ENCODE data around the gene PGF. TPM values are rescaled to one million over a fixed set of nuclear protein-coding genes. Genes with fewer than 3 reads are reported as not detected.

PGF gene
- polyA plus RNA-seq, 4 donors = 8.4 to 12.7 (median 9.3) TPM

DNA sequence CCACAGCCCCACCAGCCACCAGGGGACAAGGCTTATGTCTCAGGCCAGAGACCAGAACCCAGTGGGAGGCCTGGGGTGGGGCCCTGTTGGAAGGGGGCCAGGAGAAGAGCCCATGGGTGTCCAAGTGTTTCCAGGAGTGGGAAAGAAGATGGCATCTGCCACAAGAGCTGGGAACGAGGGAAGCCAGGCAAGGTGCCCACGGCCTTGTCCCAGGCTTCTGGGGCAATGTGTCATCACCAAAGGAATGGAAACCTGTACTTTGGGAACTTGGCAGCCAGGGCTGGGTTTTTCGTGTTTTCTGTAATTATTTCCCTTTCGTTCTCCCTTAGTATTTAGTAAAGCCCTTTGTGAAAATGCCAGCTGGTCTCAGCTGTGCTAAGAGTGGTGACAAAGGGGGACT, 5.3 kb upstream of the PGF start:
- DNase-seq (ENCODE audit: low read depth in 4 of 4, low spot score in 3 of 4) = no peak

DNA sequence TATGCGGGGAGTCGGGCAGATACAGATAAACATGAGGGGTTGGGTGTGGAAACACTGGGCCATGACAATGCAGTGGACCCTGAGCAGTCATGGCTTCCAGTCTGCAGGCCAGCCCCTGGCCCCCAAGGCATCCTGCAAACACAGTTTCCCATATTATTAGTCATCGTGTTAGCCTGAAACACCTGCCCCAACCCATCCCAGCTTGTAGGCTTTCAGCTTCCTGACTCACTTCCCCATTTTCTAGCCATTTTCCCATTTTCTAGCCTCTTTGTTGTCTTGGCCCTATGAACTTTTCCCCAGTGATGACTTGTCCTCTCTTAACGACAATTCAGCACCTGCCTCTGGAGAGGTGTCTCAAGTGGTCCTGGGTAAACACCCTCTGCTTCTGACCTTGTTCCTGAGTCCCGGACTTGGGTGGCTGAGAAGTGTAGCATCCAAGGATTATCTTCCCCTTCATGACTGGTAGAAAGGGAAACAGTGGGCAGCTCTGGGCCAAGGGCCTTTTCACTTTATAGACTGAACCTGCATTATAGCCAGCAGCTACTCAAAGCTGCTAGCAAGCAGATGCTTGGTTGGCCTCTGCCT, 4.3 kb upstream of the PGF start:
- no peak for DNase-seq (ENCODE audit: low read depth in 4 of 4, low spot score in 3 of 4)

DNA sequence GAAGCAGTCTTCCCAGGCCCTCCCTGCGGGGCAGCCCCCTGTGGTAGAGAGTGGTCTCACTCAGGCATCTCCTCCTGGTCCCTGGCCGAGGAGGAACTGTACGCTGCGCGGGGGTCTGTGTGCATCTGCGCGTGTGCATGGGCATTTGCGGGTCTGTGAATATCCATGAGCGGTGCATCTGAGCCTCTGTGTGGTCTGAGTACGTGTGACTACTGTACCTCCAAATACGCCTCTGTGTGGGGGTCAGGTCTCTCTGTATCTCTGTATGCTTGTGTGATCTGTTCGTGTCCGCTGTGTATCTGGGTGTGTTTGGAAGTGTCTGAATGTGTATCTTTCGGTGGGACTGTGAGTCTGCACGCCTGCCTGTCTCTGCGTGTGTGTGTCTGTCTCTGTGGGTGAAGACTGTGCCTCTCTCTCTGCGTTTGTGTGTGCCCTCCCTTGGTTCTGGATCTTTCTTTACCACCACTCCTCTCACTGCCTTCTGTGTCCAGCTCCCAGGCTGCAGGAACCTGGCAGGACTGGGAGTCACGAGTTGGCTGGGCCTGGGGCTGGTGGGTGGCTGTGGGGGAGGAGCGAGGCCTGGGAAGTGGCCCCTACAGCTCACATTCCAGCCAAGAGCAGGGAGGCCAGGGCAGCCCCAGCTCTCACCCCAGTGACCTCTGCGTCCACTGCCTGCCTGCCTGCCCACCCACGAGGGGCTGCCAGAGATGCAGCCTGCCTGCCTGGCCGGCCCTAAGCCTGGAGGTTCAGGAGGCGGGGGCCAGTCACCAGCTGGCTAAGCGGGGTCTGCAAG, 1.1 kb upstream of the PGF start:
- DNase-seq (ENCODE audit: low read depth in 4 of 4, low spot score in 3 of 4) = no peak

DNA sequence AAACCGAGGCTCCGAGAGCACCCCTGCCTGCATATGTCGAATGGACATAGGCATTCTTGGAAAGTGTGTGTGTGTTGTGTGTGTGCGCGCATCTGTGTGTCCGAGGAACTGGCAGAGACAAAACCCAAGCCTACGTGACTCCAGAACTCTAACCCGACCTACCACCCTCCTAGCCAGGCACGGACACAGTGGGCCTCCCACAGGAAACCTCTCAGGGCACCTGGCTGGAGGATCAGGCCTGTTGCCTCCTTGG, 556 bp upstream of the PGF start:
- no peak for DNase-seq (ENCODE audit: low read depth in 4 of 4, low spot score in 3 of 4)

DNA sequence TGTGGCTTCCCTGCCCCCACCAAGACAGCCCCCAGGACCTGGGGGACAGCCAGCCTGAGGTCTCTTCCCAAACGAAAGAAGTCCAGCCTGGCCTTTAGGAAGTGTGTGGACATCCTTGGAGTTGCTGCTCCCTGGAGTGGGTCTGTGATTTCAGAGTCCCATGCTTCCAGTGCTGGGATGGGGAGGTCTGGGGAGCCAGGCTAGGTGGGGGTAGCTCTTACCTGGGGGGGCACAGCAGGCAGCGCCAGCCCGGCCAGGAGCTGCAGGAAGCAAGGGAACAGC, 509 bp downstream of the PGF start:
- no peak for DNase-seq (ENCODE audit: low read depth in 4 of 4, low spot score in 3 of 4)

DNA sequence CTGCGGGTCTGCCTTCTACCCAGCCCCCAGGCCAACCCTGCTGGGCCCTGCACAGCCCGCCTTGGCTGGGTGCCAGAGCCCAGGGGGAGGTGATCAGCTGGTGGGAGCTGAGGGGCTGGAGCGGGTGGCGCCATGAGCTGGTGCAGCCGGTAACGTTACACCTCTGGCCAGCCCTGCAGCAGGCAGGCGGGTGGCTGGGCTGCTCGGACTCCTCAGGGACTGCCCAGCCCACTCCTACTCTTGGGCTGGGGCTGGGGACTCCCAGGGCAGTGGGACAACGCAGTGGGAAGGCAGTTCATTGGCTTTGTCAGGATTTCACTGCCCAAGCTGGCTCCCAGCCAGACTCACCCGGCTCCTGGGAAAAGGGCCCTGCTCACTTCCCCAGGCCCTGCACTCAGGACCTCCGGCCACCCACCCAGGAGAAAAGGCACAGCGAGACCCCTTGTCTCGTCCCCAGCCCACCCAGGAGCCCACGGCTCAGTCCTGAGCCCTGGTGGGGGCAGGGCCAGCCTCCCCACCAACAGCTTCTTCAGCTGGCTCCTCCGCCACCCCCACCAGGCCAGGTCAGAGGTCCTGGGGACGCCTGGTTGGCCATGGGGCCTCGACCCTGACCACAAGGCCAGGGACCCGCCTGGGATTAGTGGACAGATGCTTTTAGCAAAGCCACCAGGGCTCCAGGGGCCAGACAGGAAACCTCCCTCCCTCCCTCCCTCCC, 1.0 kb downstream of the PGF start:
- DNase-seq (ENCODE audit: low read depth in 4 of 4, low spot score in 3 of 4) = peak in 2 of 4 donors; percentile 62

DNA sequence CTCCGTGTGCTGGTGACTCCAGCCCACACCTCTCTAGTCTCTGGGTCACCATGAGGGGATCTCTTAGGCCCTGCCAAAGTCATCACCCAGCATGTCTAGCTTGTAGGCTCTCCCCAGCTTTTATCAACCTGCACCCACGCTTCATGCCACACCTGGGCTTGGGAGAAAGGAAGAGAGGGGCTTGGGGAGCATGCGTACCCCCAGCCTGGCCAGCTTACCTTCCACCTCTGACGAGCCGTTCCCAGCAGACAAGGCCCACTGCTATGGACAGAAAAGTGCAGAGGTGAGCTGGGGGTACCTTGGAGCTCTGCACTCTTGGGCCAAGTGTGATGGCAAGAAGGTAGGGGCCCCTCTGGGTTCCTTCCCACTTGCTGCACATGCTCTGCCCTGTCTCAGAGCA, 1.7 kb downstream of the PGF start:
- DNase-seq (ENCODE audit: low read depth in 4 of 4, low spot score in 3 of 4) = no peak

DNA sequence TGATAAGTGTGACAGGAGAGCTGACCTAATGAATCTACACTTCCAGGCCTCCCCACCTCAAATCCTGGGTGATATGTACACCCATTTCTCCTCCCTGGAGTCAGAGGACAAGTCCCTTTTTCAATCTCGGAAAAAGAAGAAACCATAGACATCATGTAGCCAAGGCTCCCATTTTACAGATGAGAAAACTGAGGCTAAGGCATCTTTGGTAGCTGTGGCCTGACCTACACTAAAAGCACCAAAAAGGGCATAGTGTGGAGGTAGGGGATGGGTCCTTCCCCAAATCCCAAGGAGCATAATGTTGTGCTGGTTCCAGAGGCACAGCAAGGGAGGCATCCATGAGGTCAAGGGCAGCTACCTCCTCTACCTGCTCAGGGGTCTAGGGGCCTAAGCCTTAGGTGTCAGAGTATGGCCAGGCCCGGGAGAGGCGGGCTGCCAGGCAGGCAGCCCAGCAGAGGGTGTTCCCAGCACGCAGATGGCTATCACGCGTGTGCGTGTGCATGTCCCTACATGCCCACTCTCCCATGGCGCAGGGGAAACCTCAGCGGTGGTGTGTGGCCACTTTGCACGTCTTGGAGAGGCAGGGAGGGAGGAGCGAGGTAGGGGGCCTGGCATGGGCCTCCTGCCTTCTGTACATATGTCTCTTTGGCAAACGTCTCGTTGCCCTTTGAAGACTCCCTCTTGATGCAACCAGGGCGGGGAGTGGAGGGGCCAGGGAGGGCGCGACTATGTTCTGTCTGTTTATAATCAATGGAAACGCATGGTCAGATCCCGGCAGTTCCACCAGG, 2.5 kb downstream of the PGF start:
- DNase-seq (ENCODE audit: low read depth in 4 of 4, low spot score in 3 of 4) = no peak

DNA sequence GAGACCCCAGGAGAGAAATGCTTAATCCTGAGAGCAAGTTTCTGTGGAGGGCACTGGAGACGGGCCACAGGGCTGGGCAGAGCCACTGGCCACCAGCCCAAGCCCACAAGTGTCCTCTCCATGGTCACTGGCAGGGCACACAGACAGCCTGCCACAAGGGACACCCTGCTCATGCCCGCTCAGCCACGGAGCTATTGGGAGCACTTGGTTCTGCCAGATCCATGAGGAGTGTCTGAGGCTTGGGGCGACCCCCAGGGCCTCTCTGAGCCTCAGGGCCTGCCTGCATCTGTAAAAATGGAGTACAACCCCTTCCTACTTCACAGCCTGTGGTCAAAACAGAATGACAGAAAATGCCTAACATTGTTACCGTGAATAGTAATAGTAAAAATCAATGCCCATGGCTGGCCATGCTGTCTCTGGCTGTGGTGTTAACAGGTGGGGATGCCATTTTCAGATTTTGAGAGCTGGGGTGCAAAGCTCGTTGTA, 3.2 kb downstream of the PGF start:
- DNase-seq (ENCODE audit: low read depth in 4 of 4, low spot score in 3 of 4) = no peak

DNA sequence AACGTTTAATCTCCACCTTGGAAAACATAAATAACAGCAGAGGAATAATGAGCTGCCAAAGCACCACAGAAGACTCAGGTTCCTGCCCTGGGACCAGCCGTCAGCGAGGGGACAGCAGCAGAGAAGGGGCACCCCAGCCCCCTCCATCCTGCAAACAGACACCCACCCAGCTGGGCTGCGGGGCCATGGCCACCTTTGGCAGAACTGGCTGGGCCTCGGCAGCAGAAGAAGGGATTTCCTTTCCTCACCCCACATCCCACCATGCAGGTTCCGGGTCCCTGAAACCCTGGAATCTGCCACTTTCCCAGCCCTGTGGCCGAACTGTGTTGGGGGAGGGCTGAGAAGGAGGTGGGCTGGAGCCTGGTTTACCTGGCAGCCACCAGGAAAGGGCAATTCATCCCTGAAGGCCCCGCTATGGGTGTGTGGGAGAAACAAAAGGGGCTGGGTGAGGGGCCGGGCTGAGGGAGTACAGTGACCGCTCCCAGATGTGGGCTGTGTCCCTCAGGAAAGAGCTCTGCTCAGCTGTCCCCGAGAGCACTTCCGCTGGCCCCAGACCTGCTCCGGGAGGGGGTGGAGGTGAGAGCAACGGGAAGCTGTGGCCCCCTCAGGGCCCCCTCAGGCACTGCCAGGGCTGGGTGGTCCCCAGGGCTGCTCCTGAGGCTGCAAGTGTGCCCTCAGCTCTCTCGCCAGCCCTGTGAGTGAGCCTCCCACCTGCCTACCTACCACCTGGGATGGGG, 3.8 kb downstream of the PGF start:
- no peak for DNase-seq (ENCODE audit: low read depth in 4 of 4, low spot score in 3 of 4)

DNA sequence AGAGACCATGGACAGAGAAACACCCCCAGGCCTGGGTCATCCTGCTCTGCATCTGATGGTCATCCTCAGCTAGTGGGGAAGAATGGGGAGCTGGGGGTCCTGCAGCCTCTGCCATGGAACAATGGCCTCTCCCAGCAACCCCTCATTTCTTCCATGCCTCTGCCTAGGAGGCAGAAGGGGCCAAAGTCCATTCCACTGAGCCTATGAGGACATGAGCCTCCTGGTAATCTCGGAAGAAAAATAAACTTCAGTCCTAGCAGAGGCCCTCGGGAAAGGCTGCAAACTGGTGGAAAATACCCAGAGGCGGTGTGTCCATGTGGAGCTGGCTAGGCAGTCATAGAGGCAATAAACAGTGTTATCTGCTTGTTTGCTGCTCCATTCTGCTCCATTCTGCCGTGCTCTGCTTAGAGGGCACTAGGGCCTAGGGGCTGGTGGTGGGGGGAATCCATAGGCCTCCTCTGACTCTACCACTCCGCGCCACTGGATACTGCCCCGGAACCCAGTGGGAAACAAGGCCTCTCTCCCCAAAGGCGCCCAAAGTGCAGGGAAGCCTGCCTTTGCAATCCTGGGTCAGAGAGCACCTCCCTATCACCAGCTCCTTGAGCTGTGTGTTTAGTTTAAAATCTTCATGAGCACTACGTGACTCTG, 4.5 kb downstream of the PGF start:
- no peak for DNase-seq (ENCODE audit: low read depth in 4 of 4, low spot score in 3 of 4)

DNA sequence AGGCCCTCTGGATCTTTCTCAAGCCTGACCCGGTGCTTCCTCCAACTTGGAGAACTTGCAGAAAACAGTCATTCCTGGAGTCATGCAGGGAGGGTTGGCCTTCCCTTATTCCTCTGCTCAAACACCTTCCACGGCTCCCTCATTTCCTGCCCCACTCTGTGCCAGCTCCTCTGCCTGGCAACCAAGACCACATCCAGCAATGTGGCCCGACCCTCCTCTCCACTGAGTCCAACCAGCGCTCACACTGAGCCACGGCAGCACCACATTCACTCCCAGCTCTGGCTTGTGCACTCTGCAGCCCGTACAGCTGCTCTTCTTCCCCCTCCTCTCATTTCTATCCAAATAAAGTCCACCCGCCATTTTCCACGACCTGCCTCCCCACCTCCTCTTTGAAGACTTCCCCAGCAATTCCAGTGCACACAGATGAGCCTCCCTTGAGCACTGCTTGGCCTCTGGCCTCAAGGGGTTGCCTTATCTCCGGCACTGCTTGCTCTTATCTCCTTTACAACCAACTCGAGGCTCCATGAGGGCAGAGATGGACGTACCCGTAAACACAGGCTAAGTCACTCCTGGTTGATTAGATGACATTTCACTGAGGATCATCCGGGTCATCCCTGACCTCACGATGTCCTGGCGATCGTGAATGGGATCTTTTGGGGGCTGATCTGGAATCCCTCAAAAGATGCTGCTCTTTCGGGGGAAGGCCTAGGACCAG, 5.4 kb downstream of the PGF start:
- DNase-seq (ENCODE audit: low read depth in 4 of 4, low spot score in 3 of 4) = no peak

DNA sequence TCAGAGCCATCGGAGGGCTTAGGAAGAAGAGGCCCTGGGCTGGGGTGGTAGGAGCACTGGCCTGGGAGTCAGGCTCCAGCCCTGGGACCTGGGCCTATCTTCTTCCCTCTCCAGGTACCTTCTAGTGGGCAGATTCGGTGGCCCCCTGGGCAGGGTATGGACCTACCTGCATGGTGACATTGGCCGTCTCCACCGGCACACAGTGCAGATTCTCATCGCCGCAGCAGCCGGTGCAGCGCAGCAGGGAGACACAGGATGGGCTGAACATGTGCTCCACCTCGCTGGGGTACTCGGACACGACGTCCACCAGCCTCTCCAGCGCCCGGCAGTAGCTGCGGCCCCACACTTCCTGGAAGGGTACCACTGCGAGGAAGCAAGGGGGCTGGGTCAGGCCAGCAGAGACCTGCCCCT, 6.2 kb downstream of the PGF start:
- no peak for DNase-seq (ENCODE audit: low read depth in 4 of 4, low spot score in 3 of 4)

DNA sequence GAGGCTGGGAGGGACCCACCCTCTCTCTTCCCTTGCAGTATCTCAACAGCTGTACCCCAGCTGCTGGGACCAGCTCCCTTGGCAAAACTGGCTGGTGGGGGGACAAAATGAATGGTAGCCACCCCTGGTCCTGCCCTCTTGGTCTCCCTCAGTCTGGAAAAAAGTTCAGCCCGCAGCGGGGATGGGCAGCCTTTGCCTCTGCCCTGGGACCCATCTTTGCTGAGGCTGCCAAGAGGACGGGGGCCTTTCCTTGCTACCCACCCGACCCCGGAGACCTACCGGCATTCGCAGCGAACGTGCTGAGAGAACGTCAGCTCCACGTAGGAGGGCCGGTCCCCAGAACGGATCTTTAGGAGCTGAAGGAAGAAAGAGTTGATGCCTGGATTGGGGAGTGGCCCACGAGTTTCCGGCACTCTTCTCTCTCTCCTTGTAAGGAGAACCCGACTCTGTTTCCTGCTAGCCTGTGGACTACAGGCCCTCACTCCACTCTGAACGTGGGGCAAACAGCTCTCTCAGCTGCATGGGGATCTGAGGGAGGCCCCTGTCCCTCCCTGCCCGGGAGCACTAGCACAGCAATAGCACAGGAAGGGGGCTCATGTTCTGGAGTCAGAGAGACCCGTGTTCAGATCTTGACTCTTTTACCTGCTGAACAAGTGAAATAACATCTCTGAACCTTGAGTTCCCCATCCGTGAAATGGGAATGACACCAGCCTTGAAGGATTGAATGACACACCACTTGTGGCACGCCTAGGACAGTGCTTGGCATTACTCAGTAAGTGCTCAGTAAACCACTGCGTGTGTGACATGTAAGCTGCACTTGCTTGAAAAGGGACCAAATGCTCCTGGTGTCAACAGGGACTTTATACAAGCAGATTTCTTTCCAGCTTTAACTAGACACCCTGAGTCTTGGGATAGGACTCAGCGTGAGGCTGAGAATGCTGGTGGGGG, 6.9 kb downstream of the PGF start:
- no peak for DNase-seq (ENCODE audit: low read depth in 4 of 4, low spot score in 3 of 4)

DNA sequence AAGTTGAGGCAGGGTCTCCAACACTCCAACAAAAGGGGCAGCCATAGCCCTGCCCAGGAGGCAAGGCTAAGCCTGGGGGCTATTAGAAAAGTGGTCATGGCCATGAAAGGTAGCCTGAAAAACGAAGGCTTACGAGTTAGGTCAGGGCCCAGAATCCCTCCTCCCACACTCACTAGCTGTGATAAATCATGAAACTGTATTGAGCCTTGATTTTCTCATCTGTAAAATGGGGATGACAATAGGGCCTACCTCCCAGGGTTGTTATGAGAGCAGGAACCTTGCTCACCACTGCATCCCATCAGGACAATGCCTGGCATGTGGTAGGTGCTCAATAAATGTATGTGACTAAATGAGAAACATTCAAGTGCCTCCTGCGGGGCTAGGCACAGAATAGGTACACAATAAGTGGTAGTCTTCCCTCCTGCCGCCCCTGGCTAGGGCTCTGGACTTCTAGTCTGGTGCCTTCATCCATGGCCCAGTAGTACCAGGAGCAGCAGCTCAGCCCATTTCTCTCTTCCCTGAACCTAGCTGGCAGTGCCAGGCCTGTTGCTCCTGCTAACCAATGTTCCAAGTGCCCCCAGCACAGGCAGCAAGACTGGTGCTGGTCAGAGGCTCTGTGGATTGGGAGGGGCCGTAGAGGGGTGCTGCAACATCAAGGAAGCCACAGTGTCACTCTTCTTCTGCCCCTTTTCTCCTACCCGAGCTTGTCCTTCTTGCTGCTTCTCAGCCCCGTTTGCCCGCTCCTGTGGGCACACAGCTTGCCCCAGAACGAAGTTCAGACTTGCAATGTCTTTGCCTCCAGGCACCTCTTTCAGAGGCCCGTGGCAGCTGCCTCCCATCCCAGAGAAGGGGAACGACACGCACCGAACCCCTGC, 7.8 kb downstream of the PGF start:
- no peak for DNase-seq (ENCODE audit: low read depth in 4 of 4, low spot score in 3 of 4)

DNA sequence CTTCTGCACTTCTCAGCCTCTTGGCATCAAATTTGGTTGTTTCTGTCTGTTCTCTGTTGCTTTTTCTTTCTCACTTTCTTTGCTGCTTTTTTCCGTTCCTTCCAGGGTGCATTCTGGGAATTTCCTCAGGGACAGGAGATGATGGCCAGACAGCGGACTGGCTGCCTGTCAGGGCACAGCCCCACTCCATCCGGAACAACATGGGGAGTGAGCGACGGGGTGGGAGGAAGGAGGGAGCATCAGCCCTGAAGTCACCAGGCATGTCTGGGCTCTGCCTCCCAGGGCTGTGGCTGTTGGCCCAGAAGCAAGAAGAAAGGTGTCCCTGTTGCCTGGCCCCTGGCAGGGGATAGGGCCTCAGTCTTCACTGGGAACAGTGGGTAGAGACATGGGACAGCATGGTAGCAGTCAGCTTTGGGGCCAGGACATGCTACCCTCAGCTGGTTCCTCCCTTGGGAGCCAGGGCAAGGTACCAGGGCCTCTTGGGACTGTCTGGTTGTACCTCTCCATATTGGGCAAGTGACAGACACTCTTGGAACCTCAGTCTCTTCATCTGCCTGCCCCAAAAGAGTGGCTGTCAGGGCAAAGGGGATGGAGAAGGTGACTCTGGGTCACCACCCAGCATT, 8.6 kb downstream of the PGF start:
- no peak for DNase-seq (ENCODE audit: low read depth in 4 of 4, low spot score in 3 of 4)

All from right renal pelvis (tissue), 4 donors.